Upper lobe of left lung (tissue), 6 donors: ENCODE results near the gene SPTBN2. TPM values are rescaled to one million over a fixed set of nuclear protein-coding genes. Genes with fewer than 3 reads are reported as not detected.

Source experiments
- ATAC-seq, 2 donors: fragments of 200-7000 bp; cut with Tn5 transposase; one replicate each; pipeline ENCODE4 v1.9.1; 2022; ENCODE audit warnings: mild to moderate bottlenecking in 2 of 2, moderate library complexity in 2 of 2; ENCODE audit not compliant: low FRiP score in 2 of 2
- DNase-seq, 2 donors: peaks; one replicate each; pipeline ENCODE4 v3.0.0-alpha.2; 2019 to 2020
- H3K27ac ChIP-seq, 4 donors: fragments of 200-600 bp; sonication (generic); one replicate each; pipeline ENCODE4 v1.5.1; 2016 to 2019
- H3K27me3 ChIP-seq, 4 donors: fragments of 200-600 bp; sonication (generic); one replicate each; pipeline ENCODE4 v1.5.1; 2017 to 2019
- H3K36me3 ChIP-seq, 4 donors: fragments of 200-600 bp; sonication (generic); one replicate each; pipeline ENCODE4 v1.5.1; 2016 to 2019
- H3K4me1 ChIP-seq, 4 donors: fragments of 200-600 bp; sonication (generic); one replicate each; pipeline ENCODE4 v1.5.1; 2018 to 2019
- H3K4me3 ChIP-seq, 4 donors: fragments of 200-600 bp; sonication (generic); one replicate each; pipeline ENCODE4 v1.5.1; 2017 to 2019; ENCODE audit warnings: mild to moderate bottlenecking in 2 of 4, moderate library complexity in 1 of 4
- H3K9me3 ChIP-seq, 4 donors: fragments of 200-600 bp; sonication (generic); one replicate each; pipeline ENCODE4 v1.5.1; 2018 to 2019
- CTCF ChIP-seq, 6 experiments: fragments of 450-650 bp in 4 of 6; fragments of 200-600 bp in 2 of 6; sonication (generic) in 2 of 6; IDR thresholded peaks; one replicate each; pipeline ENCODE4 v1.5.1; 2016 to 2019; ENCODE audit warnings: antibody characterized with exemption in 6 of 6
- EP300 ChIP-seq, 4 donors: sonication (generic); formaldehyde crosslinking; IDR thresholded peaks; one replicate each; pipeline ENCODE4 v1.5.1; 2017; ENCODE audit warnings: antibody characterized with exemption in 4 of 4, control low read depth in 2 of 4
- POLR2A ChIP-seq, 4 donors: fragments of 450-650 bp; IDR thresholded peaks; one replicate each; pipeline ENCODE4 v1.5.1; 2016 to 2017; ENCODE audit warnings: antibody characterized with exemption in 4 of 4, mild to moderate bottlenecking in 2 of 4
- POLR2AphosphoS5 ChIP-seq, 2 donors: sonication (generic); formaldehyde crosslinking; IDR thresholded peaks; one replicate each; pipeline ENCODE4 v1.5.1; 2017; ENCODE audit warnings: antibody characterized with exemption in 2 of 2
- WGBS, 2 donors: methylation state at CpG; one replicate each; pipeline ENCODE4 v1.1.5; 2017 to 2018; 5-methylcytosine and 5-hydroxymethylcytosine counted together
- total RNA-seq, 6 donors: library from RNA; depleted of rRNA in 4 of 6; stranded (reverse); fragments of >200 nt in 4 of 6; gene quantifications; one replicate each; pipeline versions ENCODE4 v1.1.0 to v1.2.1, GENCODE V29; 2016 to 2021
- donor health status: DM: no; HTN: no; CAD: no; lungs with moderate emphysema.
- donor health status: DM: no; HTN: yes; CAD: no; lungs with severe emphysema.

SPTBN2 gene
- total RNA-seq, 6 donors from 2014 or later: 9.3 to 45.1 (median 21.1) TPM

GRCh38 chr11:66652651-66653050 is 76.4 kb downstream of the SPTBN2 start:
- ATAC-seq (no peak), DNase-seq (no peak)
- H3K27me3 ChIP-seq: no peaks in the 10 kb centered on the region
- H3K27ac ChIP-seq: no peak overlapping the region
- no peak for TF ChIP-seq EP300 (IDR thresholded peaks at IDR 0.05)
- TF ChIP-seq POLR2A (IDR thresholded peaks at IDR 0.05): no peak
- TF ChIP-seq POLR2AphosphoS5 (IDR thresholded peaks at IDR 0.05): no peak
- TF ChIP-seq CTCF (IDR thresholded peaks at IDR 0.05): no peak
- peaks cover 0 to 7% (median 0%) of the 10 kb centered on the region in 4 donors for H3K4me1 ChIP-seq
- no peaks in the 10 kb centered on the region for H3K9me3 ChIP-seq
- H3K36me3 ChIP-seq: peaks cover 0 to 70% (median 22%) of the 10 kb centered on the region in 4 donors
- no peak overlapping the region for H3K4me3 ChIP-seq
- WGBS, 2 donors: 88 to 94% methylated on average over 7 of the region's 7 CpGs

- TF ChIP-seq CTCF (IDR thresholded peaks at IDR 0.05) (no peak), POLR2AphosphoS5 (IDR thresholded peaks at IDR 0.05) (no peak), POLR2A (IDR thresholded peaks at IDR 0.05) (no peak), EP300 (IDR thresholded peaks at IDR 0.05) (no peak)
- peak in 1 of 2 donors; percentile 8 for ATAC-seq
- Histone ChIP-seq H3K36me3 (peaks cover 0 to 74% (median 30%) of the 10 kb centered on the region in 4 donors), H3K27me3 (no peaks in the 10 kb centered on the region), H3K9me3 (no peaks in the 10 kb centered on the region), H3K4me3 (no peak overlapping the region), H3K27ac (no peak overlapping the region), H3K4me1 (peaks cover 4 to 16% (median 7%) of the 10 kb centered on the region in 4 donors)
- no peak for DNase-seq
- 76 to 93% methylated on average over 2 of the region's 2 CpGs for WGBS, 2 donors
Observed at GRCh38 chr11:66651016-66651415, 78.0 kb downstream of the SPTBN2 start.

- TF ChIP-seq CTCF (IDR thresholded peaks at IDR 0.05) (no peak), POLR2A (IDR thresholded peaks at IDR 0.05) (no peak), EP300 (IDR thresholded peaks at IDR 0.05) (no peak), POLR2AphosphoS5 (IDR thresholded peaks at IDR 0.05) (no peak)
- no peak overlapping the region for H3K27ac ChIP-seq
- DNase-seq: no peak
- WGBS, 2 donors: 95% methylated on average over 5 of the region's 5 CpGs
- peaks cover 15 to 27% (median 19%) of the 10 kb centered on the region in 4 donors for H3K4me1 ChIP-seq
- peaks cover 3 to 80% (median 39%) of the 10 kb centered on the region in 4 donors for H3K36me3 ChIP-seq
- no peaks in the 10 kb centered on the region for H3K27me3 ChIP-seq
- no peaks in the 10 kb centered on the region for H3K9me3 ChIP-seq
- no peak for ATAC-seq
- no peak overlapping the region for H3K4me3 ChIP-seq
Observed at GRCh38 chr11:66649903-66650302, 79.1 kb downstream of the SPTBN2 start.

GRCh38 chr11:66646828-66647227 is 82.2 kb downstream of the SPTBN2 start:
- no peak for ATAC-seq
- Histone ChIP-seq H3K4me3 (no peak overlapping the region), H3K4me1 (peaks cover 46 to 58% (median 49%) of the 10 kb centered on the region in 4 donors), H3K27me3 (no peaks in the 10 kb centered on the region), H3K9me3 (no peaks in the 10 kb centered on the region), H3K27ac (no peak overlapping the region), H3K36me3 (peaks cover 11 to 91% (median 60%) of the 10 kb centered on the region in 4 donors)
- DNase-seq: no peak
- 71 to 81% methylated on average over 4 of the region's 4 CpGs for WGBS, 2 donors
- no peak for TF ChIP-seq EP300 (IDR thresholded peaks at IDR 0.05)
- TF ChIP-seq CTCF (IDR thresholded peaks at IDR 0.05): no peak
- TF ChIP-seq POLR2A (IDR thresholded peaks at IDR 0.05): no peak
- no peak for TF ChIP-seq POLR2AphosphoS5 (IDR thresholded peaks at IDR 0.05)
